CD4-positive, alpha-beta T cell treated with Interleukin-15 for 1 hour (primary cell): ENCODE results near the gene NECTIN2.
"Not testable (repeated sequence)": the region's sequence is repeated elsewhere in the genome, so short reads cannot be mapped to it uniquely, and the experiment has no call there.

ENCODE experiments used
- DNase-seq: peaks from one replicate; pipeline ENCODE4 v3.0.0-alpha.2; 2020

The NECTIN2 gene

GRCh38 chr19:44887648-44888047 lies 41.6 kb downstream of the NECTIN2 start:
- no peak for DNase-seq

GRCh38 chr19:44888335-44888734 lies 42.2 kb downstream of the NECTIN2 start:
- DNase-seq: not testable (repeated sequence)

- no peak for DNase-seq
Measured at GRCh38 chr19:44889830-44890365, 43.8 kb downstream of the NECTIN2 start.

- peak; percentile 100 for DNase-seq
Measured at GRCh38 chr19:44890366-44891015, 44.4 kb downstream of the NECTIN2 start.

- DNase-seq: no peak
Measured at GRCh38 chr19:44891016-44891882, 45.2 kb downstream of the NECTIN2 start, which contains the start of gene TOMM40. TSS of gene TOMM40 (plus strand) at chr19:44891254. CDS start at chr19:44891416, 162 bp downstream.

GRCh38 chr19:44892932-44893331 lies 46.8 kb downstream of the NECTIN2 start:
- no peak for DNase-seq

GRCh38 chr19:44893332-44894051 lies 47.4 kb downstream of the NECTIN2 start:
- no peak for DNase-seq

GRCh38 chr19:44894052-44894400 lies 47.9 kb downstream of the NECTIN2 start:
- no peak for DNase-seq

- no peak for DNase-seq
Measured at GRCh38 chr19:44894946-44895345, 48.8 kb downstream of the NECTIN2 start.

- DNase-seq: no peak
Measured at GRCh38 chr19:44897835-44898234, 51.7 kb downstream of the NECTIN2 start.

GRCh38 chr19:44900328-44901244 lies 54.5 kb downstream of the NECTIN2 start:
- no peak for DNase-seq

GRCh38 chr19:44903216-44903601 lies 57.1 kb downstream of the NECTIN2 start:
- no peak for DNase-seq

- peak; percentile 57 for DNase-seq
Measured at GRCh38 chr19:44903602-44904425, 57.7 kb downstream of the NECTIN2 start.

GRCh38 chr19:44904426-44904994 lies 58.4 kb downstream of the NECTIN2 start:
- DNase-seq: no peak

- no peak for DNase-seq
Measured at GRCh38 chr19:44905437-44906160, 59.5 kb downstream of the NECTIN2 start, which contains the start of gene APOE. TSS of gene APOE (plus strand) at chr19:44905796. CDS start at chr19:44906625, 829 bp downstream.

- no peak for DNase-seq
Measured at GRCh38 chr19:44907613-44908012, 61.5 kb downstream of the NECTIN2 start.

GRCh38 chr19:44908074-44908835 lies 62.2 kb downstream of the NECTIN2 start:
- no peak for DNase-seq

- DNase-seq: no peak
Measured at GRCh38 chr19:44908836-44909261, 62.8 kb downstream of the NECTIN2 start.

- DNase-seq: no peak
Measured at GRCh38 chr19:44909775-44910174, 63.7 kb downstream of the NECTIN2 start.
